Neural cell (in vitro differentiated cells): ENCODE measurements around the gene CD200.
"Not testable (repeated sequence)": the region's sequence is repeated elsewhere in the genome, so short reads cannot be mapped to it uniquely, and the experiment has no call there.

Experiments used
- EP300 ChIP-seq: fragments of 450-650 bp; conservative IDR thresholded peaks from 2 replicates; pipeline ENCODE4 v1.6.1; 2014; ENCODE audit warnings: antibody characterized with exemption, mild to moderate bottlenecking, moderate library complexity; ENCODE audit not compliant: poor library complexity, severe bottlenecking
- EZH2 ChIP-seq: fragments of 200-600, 300-800 bp; shearing (Covaris generic), sonication (generic); IDR thresholded peaks from 2 replicates; pipeline ENCODE4 v1.6.1; 2014; ENCODE audit warnings: antibody characterized with exemption, low read length, borderline replicate concordance, mild to moderate bottlenecking; ENCODE audit not compliant: insufficient read depth, poor library complexity, severe bottlenecking
- MXI1 ChIP-seq: fragments of 450-650 bp; conservative IDR thresholded peaks from 2 replicates; pipeline ENCODE4 v1.6.1; 2014; ENCODE audit warnings: antibody characterized with exemption, mild to moderate bottlenecking; ENCODE audit not compliant: poor library complexity, severe bottlenecking
- SMC3 ChIP-seq: fragments of 450-650 bp; conservative IDR thresholded peaks from 2 replicates; pipeline ENCODE4 v1.6.1; 2014; ENCODE audit warnings: antibody characterized with exemption, mild to moderate bottlenecking, moderate library complexity; ENCODE audit not compliant: poor library complexity
- TF ChIP-seq, protein P1 (sequence below): fragments of 450-650 bp; IDR thresholded peaks from 2 replicates; pipeline ENCODE4 v1.5.1; 2014; ENCODE audit warnings: antibody characterized with exemption, mild to moderate bottlenecking, moderate library complexity; ENCODE audit not compliant: poor library complexity, severe bottlenecking

DNA sequence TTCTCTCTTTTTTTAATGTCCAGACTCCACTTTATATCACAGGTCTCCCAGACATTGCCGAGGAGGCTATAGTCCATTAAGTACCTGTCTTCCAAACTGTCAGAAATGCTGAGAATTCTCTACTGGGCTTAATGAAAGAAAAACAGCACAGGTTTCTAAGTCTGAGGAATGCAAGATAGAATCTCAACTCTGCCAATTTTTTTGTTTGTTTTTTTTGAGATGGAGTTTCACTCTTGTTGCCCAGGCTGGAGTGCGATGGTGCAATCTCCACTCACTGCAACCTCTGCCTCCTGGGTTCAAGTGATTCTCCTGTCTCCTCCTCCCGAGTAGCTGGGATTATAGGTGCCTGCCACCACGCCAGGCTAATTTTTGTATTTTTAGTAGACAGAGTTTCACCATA, 45.4 kb downstream of the CD200 start:
- TF ChIP-seq, protein P1, sequence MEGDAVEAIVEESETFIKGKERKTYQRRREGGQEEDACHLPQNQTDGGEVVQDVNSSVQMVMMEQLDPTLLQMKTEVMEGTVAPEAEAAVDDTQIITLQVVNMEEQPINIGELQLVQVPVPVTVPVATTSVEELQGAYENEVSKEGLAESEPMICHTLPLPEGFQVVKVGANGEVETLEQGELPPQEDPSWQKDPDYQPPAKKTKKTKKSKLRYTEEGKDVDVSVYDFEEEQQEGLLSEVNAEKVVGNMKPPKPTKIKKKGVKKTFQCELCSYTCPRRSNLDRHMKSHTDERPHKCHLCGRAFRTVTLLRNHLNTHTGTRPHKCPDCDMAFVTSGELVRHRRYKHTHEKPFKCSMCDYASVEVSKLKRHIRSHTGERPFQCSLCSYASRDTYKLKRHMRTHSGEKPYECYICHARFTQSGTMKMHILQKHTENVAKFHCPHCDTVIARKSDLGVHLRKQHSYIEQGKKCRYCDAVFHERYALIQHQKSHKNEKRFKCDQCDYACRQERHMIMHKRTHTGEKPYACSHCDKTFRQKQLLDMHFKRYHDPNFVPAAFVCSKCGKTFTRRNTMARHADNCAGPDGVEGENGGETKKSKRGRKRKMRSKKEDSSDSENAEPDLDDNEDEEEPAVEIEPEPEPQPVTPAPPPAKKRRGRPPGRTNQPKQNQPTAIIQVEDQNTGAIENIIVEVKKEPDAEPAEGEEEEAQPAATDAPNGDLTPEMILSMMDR = not testable (repeated sequence)
- not testable (repeated sequence) for TF ChIP-seq EP300, MXI1, EZH2, SMC3
